ENCODE measurements around the gene OXNAD1. TPM values are rescaled to one million over a fixed set of nuclear protein-coding genes. Genes with fewer than 3 reads are reported as not detected.
"Not testable (repeated sequence)": the region's sequence is repeated elsewhere in the genome, so short reads cannot be mapped to it uniquely, and the experiment has no call there.

OXNAD1 gene
- total RNA-seq, 2 donors from 2014 or later = 7.5 to 8.6 TPM

DNA sequence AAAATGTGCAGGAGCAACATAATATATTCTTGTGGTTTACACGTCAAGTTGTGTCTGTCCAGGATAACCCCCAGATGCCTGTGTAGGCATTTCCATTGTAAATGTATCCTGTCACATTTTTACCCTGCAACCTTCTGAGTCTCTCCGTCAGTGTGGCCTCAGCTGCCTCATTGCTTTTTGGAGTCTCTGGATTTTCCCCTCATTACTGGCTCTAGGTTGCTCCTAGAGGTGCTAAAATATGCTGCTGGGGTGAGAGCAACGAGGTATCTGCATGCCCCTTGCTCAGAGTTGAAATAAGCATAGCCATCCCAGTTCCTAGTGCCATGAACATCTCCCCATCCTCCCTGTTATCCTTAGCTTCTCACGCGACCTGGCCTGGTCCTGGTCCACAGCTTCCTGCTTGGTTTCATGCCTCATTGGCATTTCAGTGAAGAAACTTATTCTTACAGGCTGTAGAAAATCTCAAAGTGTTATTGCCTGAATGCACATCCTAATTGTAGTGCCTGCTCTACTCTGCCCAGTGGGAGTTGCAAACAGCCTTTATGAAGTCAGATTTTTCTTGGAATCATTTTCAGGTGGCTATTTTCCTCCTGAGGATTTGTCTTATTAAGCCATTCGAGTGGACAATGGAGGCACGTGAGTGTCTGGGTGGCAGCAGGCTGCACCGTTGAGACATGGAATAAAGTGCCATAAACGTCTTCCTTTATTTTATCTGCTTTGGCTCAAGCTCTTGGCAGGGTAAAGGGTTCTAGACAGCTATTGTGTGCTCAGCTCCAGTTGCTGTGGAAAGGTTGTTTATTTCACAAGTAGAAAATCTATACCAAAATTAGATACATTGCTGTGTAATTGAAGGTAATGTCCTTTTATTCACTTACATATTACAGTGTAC is 33.2 kb downstream of the OXNAD1 start:
- intact Hi-C loops (cut with DNase I) = no loop called here
- no peak for DNase-seq (ENCODE audit: low spot score)

- no peak for DNase-seq (ENCODE audit: low spot score)
- intact Hi-C loops (cut with DNase I) = no loop called here
These were observed 33.9 kb downstream of the OXNAD1 start for GRCh38 chr3:16298891-16299290.

GRCh38 chr3:16299746-16300145 is 34.7 kb downstream of the OXNAD1 start:
- intact Hi-C loops (cut with DNase I) = loop anchor here in 1 of 2 donors (5.0 kb wide), 1 partner anchor 218 kb away; no protein-coding TSS in a partner anchor

DNA sequence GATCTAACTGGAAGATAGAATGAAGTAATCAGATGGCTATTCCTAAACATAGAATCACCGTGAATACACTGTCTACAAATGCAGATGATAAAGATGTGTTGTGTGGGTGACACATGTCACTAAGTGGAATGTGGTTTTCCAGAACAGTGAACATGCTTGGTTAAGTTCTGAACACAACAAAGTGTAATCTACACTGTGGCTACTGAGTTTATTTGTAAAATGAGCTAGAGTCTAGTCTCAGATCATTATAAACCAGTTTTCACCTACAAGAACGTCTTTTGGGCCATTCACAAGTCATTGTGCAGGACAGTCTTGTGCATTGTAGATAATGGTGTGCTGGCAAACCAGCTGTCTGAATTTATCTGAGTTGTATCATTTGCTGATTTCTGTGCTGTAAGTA is 35.3 kb downstream of the OXNAD1 start:
- DNase-seq (ENCODE audit: low spot score) = no peak
- intact Hi-C loops (cut with DNase I) = loop anchor here in 1 of 2 donors (5.0 kb wide), 1 partner anchor 217 kb away; no protein-coding TSS in a partner anchor

More at GRCh38 chr3:16299746-16300145, 34.7 kb downstream of the OXNAD1 start:
- no peak for DNase-seq (ENCODE audit: low spot score)

GRCh38 chr3:16300881-16301359 is 35.9 kb downstream of the OXNAD1 start:
- no peak for DNase-seq (ENCODE audit: low spot score)

GRCh38 chr3:16301507-16301906 is 36.5 kb downstream of the OXNAD1 start:
- no peak for DNase-seq (ENCODE audit: low spot score)
- intact Hi-C loops (cut with DNase I) = loop anchor here in 1 of 2 donors (5.0 kb wide), 1 partner anchor 216 kb away; no protein-coding TSS in a partner anchor

More at GRCh38 chr3:16300881-16301359, 35.9 kb downstream of the OXNAD1 start:
- intact Hi-C loops (cut with DNase I) = loop anchor here in 1 of 2 donors (5.0 kb wide), 1 partner anchor 216 kb away; no protein-coding TSS in a partner anchor

GRCh38 chr3:16302082-16302631 is 37.1 kb downstream of the OXNAD1 start:
- intact Hi-C loops (cut with DNase I) = loop anchor here in 1 of 2 donors (5.0 kb wide), 1 partner anchor 215 kb away; no protein-coding TSS in a partner anchor
- no peak for DNase-seq (ENCODE audit: low spot score)

DNA sequence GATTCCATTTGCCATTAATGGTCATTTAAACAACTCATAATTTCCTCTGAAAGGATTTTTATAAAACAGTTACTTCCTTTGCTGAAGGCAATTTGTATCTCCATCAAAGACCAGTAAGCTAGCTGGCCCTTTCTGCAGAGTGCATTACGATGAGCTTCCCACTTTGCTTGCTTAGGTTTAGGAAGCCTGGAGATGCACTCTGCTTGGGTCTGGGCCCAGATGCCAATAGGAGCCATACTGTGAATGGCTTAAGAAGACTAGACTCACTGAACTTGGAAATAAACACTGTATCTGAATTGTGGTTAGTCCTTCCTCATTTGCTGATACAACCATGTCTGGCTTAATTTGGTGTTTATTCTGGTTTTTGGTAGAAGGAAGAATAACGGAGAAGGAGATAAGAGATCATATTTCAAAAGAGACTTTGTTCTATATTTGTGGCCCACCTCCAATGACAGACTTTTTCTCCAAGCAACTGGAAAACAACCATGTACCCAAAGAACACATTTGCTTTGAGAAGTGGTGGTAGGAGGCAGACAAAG is 38.1 kb downstream of the OXNAD1 start:
- intact Hi-C loops (cut with DNase I) = loop anchor here in 1 of 2 donors (5.0 kb wide), 1 partner anchor 214 kb away; no protein-coding TSS in a partner anchor

DNA sequence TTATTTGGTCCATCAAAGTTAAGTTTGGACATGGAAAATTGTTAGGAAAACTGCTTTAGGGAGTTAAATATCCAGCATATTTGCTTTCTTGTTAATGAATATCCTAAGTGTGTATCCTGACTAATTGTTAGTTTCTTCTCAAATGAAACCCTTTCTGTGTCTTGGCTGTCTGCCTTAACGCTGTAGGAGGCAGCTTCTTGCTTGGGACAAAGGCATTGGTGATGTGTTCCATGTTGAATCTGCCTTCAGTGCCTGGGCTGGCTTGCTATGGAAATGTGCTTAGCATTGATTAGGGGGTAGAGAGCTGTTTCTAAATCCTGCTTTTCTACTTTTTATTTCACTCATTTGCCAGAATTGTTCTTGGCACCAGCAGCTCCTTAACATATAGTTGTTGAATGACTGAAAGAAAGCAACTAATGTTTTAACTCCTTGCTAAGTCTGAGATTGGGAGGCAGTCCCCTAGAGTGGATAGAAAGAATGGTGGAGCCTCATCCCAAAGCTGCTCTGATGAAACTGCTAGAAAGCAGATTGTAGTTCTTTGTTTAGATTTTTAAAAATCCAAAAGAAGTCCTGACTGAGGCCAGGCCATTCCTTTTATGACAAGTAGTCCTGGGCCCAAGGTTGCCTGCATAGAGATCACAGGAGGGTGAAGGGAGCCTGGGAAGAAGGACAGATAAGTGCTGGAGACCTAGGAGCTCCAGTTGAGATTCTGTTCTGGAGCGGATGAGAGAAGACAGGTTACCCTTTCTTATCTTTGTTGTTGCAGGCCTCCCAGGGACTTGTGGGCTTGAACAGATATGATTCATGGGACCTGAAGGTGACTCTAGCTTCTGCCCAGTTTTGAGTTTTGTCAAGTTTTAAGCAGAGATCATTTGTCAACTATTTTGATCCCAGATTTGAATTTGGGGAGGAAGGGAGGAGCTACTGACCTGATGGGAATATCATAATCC is 39.3 kb downstream of the OXNAD1 start:
- intact Hi-C loops (cut with DNase I) = loop anchor here in 1 of 2 donors (5.0 kb wide), 1 partner anchor 213 kb away; no protein-coding TSS in a partner anchor
- DNase-seq (ENCODE audit: low spot score) = no peak

More for the DNA sequence above, 38.1 kb downstream of the OXNAD1 start:
- DNase-seq (ENCODE audit: low spot score) = no peak

DNA sequence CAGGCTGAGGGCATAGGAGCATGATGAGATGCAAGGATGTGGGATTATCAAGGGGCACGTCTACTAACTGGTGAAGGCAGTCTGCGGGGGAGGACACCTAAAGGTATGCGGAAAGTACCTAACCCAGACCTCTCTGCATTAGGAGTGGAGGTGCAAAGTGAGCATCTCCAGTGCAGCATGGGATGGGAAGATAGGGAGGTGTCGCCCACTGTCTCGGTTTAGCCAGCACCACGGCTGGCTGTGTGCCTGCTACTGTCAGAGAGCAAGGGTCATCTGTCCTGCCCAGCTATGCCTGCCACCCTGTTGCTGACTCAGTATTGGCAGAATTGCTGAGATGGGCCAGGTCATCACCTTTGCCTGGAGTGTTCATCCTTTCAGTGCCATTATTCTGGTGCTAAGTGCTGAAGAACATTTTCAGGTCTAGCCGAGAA is 40.1 kb downstream of the OXNAD1 start:
- intact Hi-C loops (cut with DNase I) = no loop called here
- DNase-seq (ENCODE audit: low spot score) = no peak

DNA sequence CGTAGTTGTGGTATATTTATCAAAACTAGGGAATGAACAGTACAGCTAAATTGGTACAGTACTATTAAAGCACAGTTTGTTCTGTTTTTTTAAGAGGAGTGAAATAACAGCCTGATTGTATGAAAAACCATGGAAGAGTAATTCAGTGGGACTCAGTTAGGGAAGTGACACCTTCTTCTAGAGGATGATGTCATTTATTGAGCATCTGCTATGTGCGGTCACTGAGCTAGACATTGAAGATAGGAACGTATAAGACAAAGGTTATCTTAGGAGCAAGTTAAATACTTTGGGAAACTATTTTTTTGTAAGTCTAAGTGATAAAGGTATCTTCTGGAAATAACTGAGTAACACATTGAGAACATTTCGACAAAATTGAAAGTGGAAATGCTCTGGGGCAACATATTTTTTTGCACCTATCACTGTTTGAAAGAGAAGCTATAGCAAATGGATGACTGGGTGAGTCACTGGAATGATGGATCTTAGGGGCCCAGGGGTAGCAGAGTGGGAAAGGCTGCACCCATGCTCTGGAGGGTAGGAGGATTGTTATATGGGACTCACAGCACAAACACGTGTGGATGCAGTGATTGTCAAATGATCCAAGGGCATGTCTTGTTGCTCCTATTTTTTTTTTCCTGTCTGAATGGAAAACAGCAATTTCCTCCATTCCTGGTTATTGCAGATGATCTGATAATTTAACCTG is 43.0 kb downstream of the OXNAD1 start:
- no peak for DNase-seq (ENCODE audit: low spot score)

GRCh38 chr3:16308727-16309126 is 43.7 kb downstream of the OXNAD1 start:
- intact Hi-C loops (cut with DNase I) = no loop called here
- DNase-seq (ENCODE audit: low spot score) = no peak

More for the DNA sequence above, 43.0 kb downstream of the OXNAD1 start:
- intact Hi-C loops (cut with DNase I) = no loop called here

DNA sequence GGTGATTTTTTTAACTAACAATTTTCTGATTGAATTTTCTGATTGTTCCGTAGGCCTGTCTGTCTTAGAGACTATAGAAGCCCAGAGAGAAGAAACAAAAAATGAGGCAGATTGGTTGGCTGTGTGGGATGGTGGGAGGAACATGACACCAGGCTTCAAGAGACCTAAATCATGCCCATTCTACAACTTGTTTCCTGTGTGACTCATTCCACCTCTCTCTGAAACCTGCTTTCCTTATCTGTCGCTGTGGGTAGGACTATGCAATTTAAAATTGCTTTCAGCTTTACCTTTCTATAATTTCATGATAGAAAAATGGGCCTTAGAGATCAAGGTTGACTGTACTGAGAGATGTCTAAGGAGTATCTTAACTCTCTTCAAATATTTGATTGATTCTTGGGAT is 44.5 kb downstream of the OXNAD1 start:
- intact Hi-C loops (cut with DNase I) = no loop called here
- no peak for DNase-seq (ENCODE audit: low spot score)

- DNase-seq (ENCODE audit: low spot score); intact Hi-C loops (cut with DNase I): not testable (repeated sequence)
These were observed 45.5 kb downstream of the OXNAD1 start for GRCh38 chr3:16310486-16310885.

GRCh38 chr3:16311960-16312451 is 47.0 kb downstream of the OXNAD1 start:
- intact Hi-C loops (cut with DNase I) = no loop called here
- no peak for DNase-seq (ENCODE audit: low spot score)

DNA sequence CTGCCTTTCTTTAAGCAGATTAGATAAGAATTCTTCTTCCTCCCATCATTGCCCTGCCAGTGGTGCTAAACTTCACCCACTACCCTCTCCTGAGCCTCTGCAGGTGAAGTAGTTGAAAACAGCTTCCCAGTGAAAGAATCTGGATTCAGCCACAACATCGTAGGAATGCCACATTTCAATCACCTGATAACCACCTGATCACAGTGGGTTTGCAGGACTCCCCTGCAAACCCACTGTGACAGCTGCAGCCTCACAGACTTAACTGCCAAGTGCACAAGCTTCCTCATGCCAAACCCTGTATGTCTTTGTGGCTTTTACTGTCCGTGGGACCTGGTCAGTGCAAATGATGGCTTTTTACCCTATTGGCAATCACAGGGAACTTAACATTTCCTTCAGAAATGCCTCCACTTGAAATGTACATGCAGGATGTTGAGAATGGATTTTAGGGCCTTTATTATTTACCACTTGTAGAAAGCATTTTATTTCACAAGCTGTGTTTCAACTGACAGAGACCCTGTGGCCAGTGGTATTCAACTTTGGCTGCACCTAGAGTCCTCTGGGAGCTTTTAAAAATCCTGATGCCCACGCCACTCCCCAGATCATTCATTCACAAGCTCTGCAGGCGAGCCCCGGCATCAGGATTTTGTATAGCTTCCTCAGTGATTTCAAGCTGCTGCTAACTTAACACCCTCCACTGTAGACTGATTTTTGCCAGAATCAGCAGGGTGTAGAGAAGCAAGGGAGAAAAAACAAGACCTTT is 49.1 kb downstream of the OXNAD1 start:
- DNase-seq (ENCODE audit: low spot score) = no peak
- intact Hi-C loops (cut with DNase I) = no loop called here

DNA sequence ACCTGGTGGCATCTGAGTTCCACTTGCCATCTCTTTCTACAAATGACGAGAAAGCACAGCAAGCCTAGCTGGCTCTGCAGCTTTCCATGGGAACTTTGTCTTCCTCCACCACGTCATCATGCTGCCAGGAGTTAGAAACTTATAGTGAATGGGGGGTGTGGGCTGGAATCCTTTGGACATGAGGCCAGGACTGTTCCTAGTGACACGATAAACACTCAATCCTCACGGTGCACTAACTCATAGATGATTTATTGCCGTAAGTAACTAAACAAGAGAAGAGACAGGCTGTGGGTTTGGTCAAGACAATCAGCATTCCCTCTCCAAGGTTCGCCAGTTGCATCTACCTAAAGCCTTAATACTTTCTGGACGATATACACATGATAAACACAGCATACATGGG is 50.6 kb downstream of the OXNAD1 start:
- intact Hi-C loops (cut with DNase I) = loop anchor here in 1 of 2 donors (1.0 kb wide), 1 partner anchor 107 kb away; no protein-coding TSS in a partner anchor
- DNase-seq (ENCODE audit: low spot score) = no peak

Measured in posterior vena cava (tissue), 2 donors.